Neural progenitor cell (in vitro differentiated cells): ENCODE measurements around the gene FCRL2.
"Not testable (repeated sequence)": the region's sequence is repeated elsewhere in the genome, so short reads cannot be mapped to it uniquely, and the experiment has no call there.

Experiments
- EZH2 ChIP-seq: fragments of 200-600 bp; sonication (generic); IDR thresholded peaks from 2 replicates; pipeline ENCODE4 v1.6.1; 2017; ENCODE audit warnings: antibody characterized with exemption, mild to moderate bottlenecking, moderate library complexity
- EZH2phosphoT487 ChIP-seq: fragments of 200-600 bp; sonication (generic); IDR thresholded peaks from 2 replicates; pipeline ENCODE4 v1.6.1; 2017; ENCODE audit warnings: antibody characterized with exemption
- TF ChIP-seq, protein P1 (sequence below): fragments of 200-600 bp; sonication (generic); IDR thresholded peaks from 2 replicates; pipeline ENCODE4 v1.5.1; 2017; ENCODE audit warnings: antibody characterized with exemption, mild to moderate bottlenecking

GRCh38 chr1:157735991-157736390 is 40.9 kb downstream of the FCRL2 start:
- not testable (repeated sequence) for TF ChIP-seq EZH2, EZH2phosphoT487
- TF ChIP-seq, protein P1, sequence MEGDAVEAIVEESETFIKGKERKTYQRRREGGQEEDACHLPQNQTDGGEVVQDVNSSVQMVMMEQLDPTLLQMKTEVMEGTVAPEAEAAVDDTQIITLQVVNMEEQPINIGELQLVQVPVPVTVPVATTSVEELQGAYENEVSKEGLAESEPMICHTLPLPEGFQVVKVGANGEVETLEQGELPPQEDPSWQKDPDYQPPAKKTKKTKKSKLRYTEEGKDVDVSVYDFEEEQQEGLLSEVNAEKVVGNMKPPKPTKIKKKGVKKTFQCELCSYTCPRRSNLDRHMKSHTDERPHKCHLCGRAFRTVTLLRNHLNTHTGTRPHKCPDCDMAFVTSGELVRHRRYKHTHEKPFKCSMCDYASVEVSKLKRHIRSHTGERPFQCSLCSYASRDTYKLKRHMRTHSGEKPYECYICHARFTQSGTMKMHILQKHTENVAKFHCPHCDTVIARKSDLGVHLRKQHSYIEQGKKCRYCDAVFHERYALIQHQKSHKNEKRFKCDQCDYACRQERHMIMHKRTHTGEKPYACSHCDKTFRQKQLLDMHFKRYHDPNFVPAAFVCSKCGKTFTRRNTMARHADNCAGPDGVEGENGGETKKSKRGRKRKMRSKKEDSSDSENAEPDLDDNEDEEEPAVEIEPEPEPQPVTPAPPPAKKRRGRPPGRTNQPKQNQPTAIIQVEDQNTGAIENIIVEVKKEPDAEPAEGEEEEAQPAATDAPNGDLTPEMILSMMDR: not testable (repeated sequence)
